Measurements from ENCODE around the gene EPHA1. TPM values are rescaled to one million over a fixed set of nuclear protein-coding genes. Genes with fewer than 3 reads are reported as not detected.

Gene EPHA1
- total RNA-seq, 2 experiments from 2014 or later, result 0.47 to 1.6 TPM

GRCh38 chr7:143351060-143351459 lies 57.6 kb downstream of the EPHA1 start:
- no peak for ATAC-seq
- peaks cover 26% of the 10 kb centered on the region for H3K27me3 Mint-ChIP-seq
- no peak overlapping the region for H3K4me3 Mint-ChIP-seq
- no peaks in the 10 kb centered on the region for H3K36me3 Mint-ChIP-seq
- no peaks in the 10 kb centered on the region for H3K9me3 Mint-ChIP-seq (ENCODE audit: low read depth)
- no peak for DNase-seq
- no peak overlapping the region for H3K27ac Mint-ChIP-seq
- CTCF ChIA-PET, result interaction anchor here (0.6 to 1.3 kb wide), 3 partner anchors 24 to 111 kb away, joined by 3 read pairs; no protein-coding TSS in a partner anchor
- H3K4me1 Mint-ChIP-seq, result peaks cover 3% of the 10 kb centered on the region

GRCh38 chr7:143347950-143348349 lies 60.7 kb downstream of the EPHA1 start:
- peaks cover 12% of the 10 kb centered on the region for H3K4me1 Mint-ChIP-seq
- H3K9me3 Mint-ChIP-seq (ENCODE audit: low read depth), result no peaks in the 10 kb centered on the region
- CTCF ChIA-PET, result interaction anchor here (0.9 to 1.8 kb wide), 2 partner anchors 24 to 133 kb away, joined by 4 read pairs; no protein-coding TSS in a partner anchor
- no peak for DNase-seq
- H3K27me3 Mint-ChIP-seq, result peaks cover 34% of the 10 kb centered on the region
- H3K4me3 Mint-ChIP-seq, result no peak overlapping the region
- H3K27ac Mint-ChIP-seq, result no peak overlapping the region
- no peak for ATAC-seq
- H3K36me3 Mint-ChIP-seq, result no peaks in the 10 kb centered on the region

GRCh38 chr7:143346018-143346417 lies 62.6 kb downstream of the EPHA1 start:
- Mint-ChIP-seq H3K9me3 (ENCODE audit: low read depth) (no peaks in the 10 kb centered on the region), H3K27ac (no peak overlapping the region), H3K4me1 (peaks cover 12% of the 10 kb centered on the region), H3K36me3 (no peaks in the 10 kb centered on the region), H3K4me3 (no peak overlapping the region), H3K27me3 (peaks cover 34% of the 10 kb centered on the region)
- no peak for ATAC-seq
- DNase-seq, result no peak
- CTCF ChIA-PET, result interaction anchor here (0.5 to 2.9 kb wide), 28 partner anchors 8 to 131 kb away, joined by 3 to 29 read pairs (median 6); partner anchors contain the start of gene CASP2

- CTCF ChIA-PET, result interaction anchor here (0.5 to 2.9 kb wide), 35 partner anchors 9 to 130 kb away, joined by 3 to 29 read pairs (median 4); partner anchors contain the start of genes CASP2 and FAM131B
- peak overlapping the region; percentile 49 for H3K27ac Mint-ChIP-seq
- peaks cover 34% of the 10 kb centered on the region for H3K27me3 Mint-ChIP-seq
- no peaks in the 10 kb centered on the region for H3K9me3 Mint-ChIP-seq (ENCODE audit: low read depth)
- peak; percentile 79 for DNase-seq
- H3K4me3 Mint-ChIP-seq, result peak overlapping the region; percentile 61
- H3K4me1 Mint-ChIP-seq, result peaks cover 12% of the 10 kb centered on the region
- peak; percentile 100 for ATAC-seq
- H3K36me3 Mint-ChIP-seq, result no peaks in the 10 kb centered on the region
These were observed 63.2 kb downstream of the EPHA1 start for GRCh38 chr7:143345428-143345900.

GRCh38 chr7:143343596-143343995 lies 65.1 kb downstream of the EPHA1 start:
- CTCF ChIA-PET, result interaction anchor here (1.6 to 2.6 kb wide), 2 partner anchors 37 to 129 kb away, joined by 3 to 13 read pairs; no protein-coding TSS in a partner anchor
- H3K36me3 Mint-ChIP-seq, result no peaks in the 10 kb centered on the region
- DNase-seq (no peak), ATAC-seq (no peak)
- peaks cover 12% of the 10 kb centered on the region for H3K4me1 Mint-ChIP-seq
- no peaks in the 10 kb centered on the region for H3K9me3 Mint-ChIP-seq (ENCODE audit: low read depth)
- H3K4me3 Mint-ChIP-seq, result no peak overlapping the region
- peaks cover 42% of the 10 kb centered on the region for H3K27me3 Mint-ChIP-seq
- no peak overlapping the region for H3K27ac Mint-ChIP-seq

GRCh38 chr7:143341842-143342241 lies 66.8 kb downstream of the EPHA1 start:
- no peaks in the 10 kb centered on the region for H3K9me3 Mint-ChIP-seq (ENCODE audit: low read depth)
- CTCF ChIA-PET, result no interaction called here

More at GRCh38 chr7:143341842-143342241, 66.8 kb downstream of the EPHA1 start:
- H3K27ac Mint-ChIP-seq, result no peak overlapping the region
- ATAC-seq, result no peak
- H3K4me1 Mint-ChIP-seq, result peaks cover 10% of the 10 kb centered on the region
- H3K36me3 Mint-ChIP-seq, result no peaks in the 10 kb centered on the region
- DNase-seq, result no peak
- peaks cover 41% of the 10 kb centered on the region for H3K27me3 Mint-ChIP-seq
- no peak overlapping the region for H3K4me3 Mint-ChIP-seq

Small RNAs within 50 kb of the gene (microRNA-seq; reads per million reads assigned to microRNA genes)
- not detected for gene MIR6892

Other genes with a start within 250 kb of the EPHA1 start
- not detected for gene TAS2R39, start 225.4 kb downstream of the EPHA1 start, total RNA-seq
- gene TAS2R40, start 186.8 kb downstream of the EPHA1 start, total RNA-seq, result not detected
- 100 to 1,000 TPM; 335 to 436 TPM for gene GSTK1, start 145.4 kb downstream of the EPHA1 start, total RNA-seq
- gene TMEM139, start 123.9 kb downstream of the EPHA1 start, total RNA-seq, result 1 to 10 TPM in 1 of 2 experiments, under 1 TPM in 1; 0.41 to 1.7 TPM
- 100 to 1,000 TPM; 117 to 129 TPM for gene CASP2, start 120.5 kb downstream of the EPHA1 start, total RNA-seq
- gene CLCN1, start 92.7 kb downstream of the EPHA1 start, total RNA-seq, result under 1 TPM; 0.09 TPM
- gene FAM131B, start 46.1 kb downstream of the EPHA1 start, total RNA-seq, result 1 to 10 TPM; 2.3 to 2.6 TPM
- 100 to 1,000 TPM; 173 to 212 TPM for gene ZYX, start 27.5 kb downstream of the EPHA1 start, total RNA-seq
- not detected for gene TAS2R60, start 34.6 kb upstream of the EPHA1 start, total RNA-seq
- not detected for gene TAS2R41, start 69.0 kb upstream of the EPHA1 start, total RNA-seq
- gene CTAGE15, start 162.9 kb upstream of the EPHA1 start, total RNA-seq, result not detected
- 10 to 100 TPM; 20.8 to 24.6 TPM for gene TCAF2, start 212.1 kb upstream of the EPHA1 start, total RNA-seq